ENCODE measurements around the gene C11orf24. TPM values are rescaled to one million over a fixed set of nuclear protein-coding genes. Genes with fewer than 3 reads are reported as not detected.

The C11orf24 gene
- total RNA-seq, 2 donors from 2014 or later, result 37.9 to 63.0 TPM

GRCh38 chr11:68264244-68264643 is 7.5 kb downstream of the C11orf24 start:
- TF ChIP-seq, protein P1, sequence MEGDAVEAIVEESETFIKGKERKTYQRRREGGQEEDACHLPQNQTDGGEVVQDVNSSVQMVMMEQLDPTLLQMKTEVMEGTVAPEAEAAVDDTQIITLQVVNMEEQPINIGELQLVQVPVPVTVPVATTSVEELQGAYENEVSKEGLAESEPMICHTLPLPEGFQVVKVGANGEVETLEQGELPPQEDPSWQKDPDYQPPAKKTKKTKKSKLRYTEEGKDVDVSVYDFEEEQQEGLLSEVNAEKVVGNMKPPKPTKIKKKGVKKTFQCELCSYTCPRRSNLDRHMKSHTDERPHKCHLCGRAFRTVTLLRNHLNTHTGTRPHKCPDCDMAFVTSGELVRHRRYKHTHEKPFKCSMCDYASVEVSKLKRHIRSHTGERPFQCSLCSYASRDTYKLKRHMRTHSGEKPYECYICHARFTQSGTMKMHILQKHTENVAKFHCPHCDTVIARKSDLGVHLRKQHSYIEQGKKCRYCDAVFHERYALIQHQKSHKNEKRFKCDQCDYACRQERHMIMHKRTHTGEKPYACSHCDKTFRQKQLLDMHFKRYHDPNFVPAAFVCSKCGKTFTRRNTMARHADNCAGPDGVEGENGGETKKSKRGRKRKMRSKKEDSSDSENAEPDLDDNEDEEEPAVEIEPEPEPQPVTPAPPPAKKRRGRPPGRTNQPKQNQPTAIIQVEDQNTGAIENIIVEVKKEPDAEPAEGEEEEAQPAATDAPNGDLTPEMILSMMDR (IDR thresholded peaks at IDR 0.05), result no peak
- Histone ChIP-seq H3K4me3 (no peak overlapping the region), H3K36me3 (peaks cover 54% of the 10 kb centered on the region), H3K9me3 (no peaks in the 10 kb centered on the region), H3K27me3 (replicated peaks; ENCODE audit: insufficient read depth) (no peaks in the 10 kb centered on the region), H3K27ac (no peak overlapping the region), H3K4me1 (ENCODE audit: control insufficient read depth in 1 of 2, low read depth in 2 of 2) (peaks cover 0 to 11% of the 10 kb centered on the region in 2 donors)
- ATAC-seq (ENCODE audit: insufficient number of reproducible peaks, low FRiP score, low read depth) (no peak), DNase-seq (ENCODE audit: low spot score) (no peak)

GRCh38 chr11:68263444-68264035 is 8.2 kb downstream of the C11orf24 start:
- H3K4me1 ChIP-seq (ENCODE audit: control insufficient read depth in 1 of 2, low read depth in 2 of 2), result peaks cover 0 to 4% of the 10 kb centered on the region in 2 donors
- H3K27ac ChIP-seq, result no peak overlapping the region
- H3K9me3 ChIP-seq, result no peaks in the 10 kb centered on the region
- no peak overlapping the region for H3K4me3 ChIP-seq
- peaks cover 54% of the 10 kb centered on the region for H3K36me3 ChIP-seq
- TF ChIP-seq, protein P1 (IDR thresholded peaks at IDR 0.05), result no peak
- DNase-seq (ENCODE audit: low spot score) (no peak), ATAC-seq (ENCODE audit: insufficient number of reproducible peaks, low FRiP score, low read depth) (no peak)
- no peaks in the 10 kb centered on the region for H3K27me3 ChIP-seq (replicated peaks; ENCODE audit: insufficient read depth)

DNA sequence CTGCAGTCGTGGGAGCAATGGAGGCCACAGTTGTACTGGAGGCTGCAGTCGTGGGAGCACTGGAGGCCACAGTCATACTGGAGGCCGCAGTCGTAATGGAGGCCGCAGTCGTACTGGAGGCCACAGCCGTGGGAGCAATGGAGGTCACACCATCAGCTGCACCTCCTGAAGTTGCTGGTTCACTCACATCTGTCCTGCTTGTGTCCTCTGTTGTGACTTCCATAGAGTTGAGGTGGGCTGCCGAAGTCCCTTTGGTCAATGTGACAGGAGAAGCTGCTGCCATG is 9.3 kb downstream of the C11orf24 start:
- no peak overlapping the region for H3K27ac ChIP-seq
- TF ChIP-seq, protein P1 (IDR thresholded peaks at IDR 0.05), result no peak
- no peaks in the 10 kb centered on the region for H3K27me3 ChIP-seq (replicated peaks; ENCODE audit: insufficient read depth)
- no peak for ATAC-seq (ENCODE audit: insufficient number of reproducible peaks, low FRiP score, low read depth)
- H3K36me3 ChIP-seq, result peaks cover 49% of the 10 kb centered on the region
- H3K9me3 ChIP-seq, result no peaks in the 10 kb centered on the region
- no peak overlapping the region for H3K4me3 ChIP-seq
- no peak for DNase-seq (ENCODE audit: low spot score)
- peaks cover 3 to 5% of the 10 kb centered on the region in 2 donors for H3K4me1 ChIP-seq (ENCODE audit: control insufficient read depth in 1 of 2, low read depth in 2 of 2)

- Histone ChIP-seq H3K9me3 (no peaks in the 10 kb centered on the region), H3K36me3 (peaks cover 44% of the 10 kb centered on the region), H3K27me3 (replicated peaks; ENCODE audit: insufficient read depth) (no peaks in the 10 kb centered on the region), H3K4me1 (ENCODE audit: control insufficient read depth in 1 of 2, low read depth in 2 of 2) (peaks cover 3 to 6% of the 10 kb centered on the region in 2 donors), H3K4me3 (no peak overlapping the region), H3K27ac (no peak overlapping the region)
- DNase-seq (ENCODE audit: low spot score) (no peak), ATAC-seq (ENCODE audit: insufficient number of reproducible peaks, low FRiP score, low read depth) (no peak)
- TF ChIP-seq, protein P1 (IDR thresholded peaks at IDR 0.05), result no peak
These were observed 9.8 kb downstream of the C11orf24 start for GRCh38 chr11:68261749-68262543.

GRCh38 chr11:68261006-68261405 is 10.8 kb downstream of the C11orf24 start:
- Histone ChIP-seq H3K4me1 (ENCODE audit: control insufficient read depth in 1 of 2, low read depth in 2 of 2) (peaks cover 3 to 6% of the 10 kb centered on the region in 2 donors), H3K9me3 (no peaks in the 10 kb centered on the region), H3K27ac (no peak overlapping the region), H3K4me3 (no peak overlapping the region), H3K36me3 (peaks cover 35% of the 10 kb centered on the region), H3K27me3 (replicated peaks; ENCODE audit: insufficient read depth) (no peaks in the 10 kb centered on the region)
- DNase-seq (ENCODE audit: low spot score) (no peak), ATAC-seq (ENCODE audit: insufficient number of reproducible peaks, low FRiP score, low read depth) (no peak)
- TF ChIP-seq, protein P1 (IDR thresholded peaks at IDR 0.05), result no peak
